IPS-NIHi7 (cell line): ENCODE results near the gene NAV2.
"Not testable (repeated sequence)": the region's sequence is repeated elsewhere in the genome, so short reads cannot be mapped to it uniquely, and the experiment has no call there.

Experiments
- DNase-seq: peaks from one replicate; pipeline ENCODE4 v3.0.0; 2012; ENCODE audit warnings: mixed read lengths; ENCODE audit errors: extremely low spot score

The NAV2 gene

DNA sequence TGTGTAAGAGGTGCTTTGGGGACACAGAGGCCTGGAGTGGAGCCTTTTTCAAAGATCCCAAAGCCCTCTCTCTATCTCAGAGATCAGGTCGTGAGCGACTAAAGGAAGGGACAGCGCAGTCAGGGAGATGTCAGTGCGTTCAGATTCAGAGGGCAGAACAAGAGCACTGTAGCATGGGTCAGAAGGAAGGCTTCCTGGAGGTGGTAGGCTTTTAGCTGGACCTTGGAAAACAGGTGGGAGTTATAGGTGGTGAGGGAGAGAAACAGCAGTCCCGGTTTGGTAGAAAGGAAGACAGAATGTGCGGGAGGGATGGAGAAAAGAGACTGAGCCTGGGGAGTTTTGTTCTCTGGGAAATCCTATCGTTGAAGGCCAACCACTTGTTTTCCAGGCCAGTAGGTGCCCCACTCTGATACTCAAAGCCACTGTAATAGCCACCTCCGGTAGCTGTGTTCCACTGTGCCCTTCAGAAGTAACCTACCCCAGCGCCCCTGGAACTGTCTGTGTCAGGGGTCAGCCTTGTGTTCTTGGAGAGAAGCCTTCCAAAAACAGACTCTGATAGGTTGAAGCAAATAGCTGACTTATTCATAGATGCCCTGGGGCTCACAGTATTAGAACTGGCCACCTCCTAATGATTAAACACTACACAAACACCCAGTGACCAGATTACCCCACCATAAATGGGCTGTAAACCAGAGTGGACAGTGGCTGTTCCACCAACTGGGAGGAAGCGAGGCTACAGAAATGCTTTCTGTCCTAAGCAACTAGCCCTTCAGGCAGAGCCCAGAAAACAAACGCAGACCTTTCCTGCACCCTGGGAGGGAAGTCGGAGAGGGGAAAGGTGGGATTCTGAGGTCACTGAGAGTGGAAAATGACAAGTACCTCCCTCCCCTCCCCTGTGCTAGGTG lies 289.9 kb downstream of the NAV2 start:
- no peak for DNase-seq

DNA sequence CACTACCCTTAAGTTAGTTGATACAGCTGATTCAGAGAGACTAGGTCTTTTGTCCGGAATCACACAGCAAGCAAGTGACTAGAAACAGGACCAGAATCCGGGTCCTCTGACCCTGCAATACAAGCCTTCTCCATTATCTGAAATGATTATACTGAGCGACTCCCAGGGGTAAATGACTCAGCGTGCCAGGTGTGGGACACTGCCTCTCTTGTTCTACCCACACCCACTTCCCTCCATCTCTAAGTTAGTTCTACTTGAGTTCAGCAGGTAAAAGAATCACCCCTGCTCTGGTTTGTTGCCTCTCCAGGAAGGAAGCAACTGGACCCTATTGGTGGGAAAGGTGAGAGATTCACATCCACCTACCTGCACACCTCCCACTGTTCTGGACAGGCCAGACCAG lies 290.7 kb downstream of the NAV2 start:
- DNase-seq: no peak

DNA sequence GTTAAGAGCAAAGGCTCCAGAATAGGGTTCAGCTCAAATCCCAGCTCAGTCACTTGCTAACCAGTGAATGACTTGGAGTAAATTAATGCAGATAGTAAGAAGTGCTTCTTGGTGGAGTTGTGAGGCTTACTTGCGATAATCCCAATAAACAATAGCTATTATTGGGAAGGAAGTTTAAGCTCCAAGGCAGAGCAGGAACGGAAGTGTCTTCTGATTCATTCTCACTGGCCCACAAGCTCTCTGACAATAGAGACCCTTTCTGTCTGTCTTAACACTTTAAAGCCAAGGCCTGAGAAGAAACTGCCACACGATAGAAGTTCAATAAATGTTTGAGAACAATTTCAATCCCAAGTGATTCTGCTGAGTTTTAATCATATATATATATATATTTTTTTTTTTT lies 292.2 kb downstream of the NAV2 start:
- DNase-seq: no peak

DNA sequence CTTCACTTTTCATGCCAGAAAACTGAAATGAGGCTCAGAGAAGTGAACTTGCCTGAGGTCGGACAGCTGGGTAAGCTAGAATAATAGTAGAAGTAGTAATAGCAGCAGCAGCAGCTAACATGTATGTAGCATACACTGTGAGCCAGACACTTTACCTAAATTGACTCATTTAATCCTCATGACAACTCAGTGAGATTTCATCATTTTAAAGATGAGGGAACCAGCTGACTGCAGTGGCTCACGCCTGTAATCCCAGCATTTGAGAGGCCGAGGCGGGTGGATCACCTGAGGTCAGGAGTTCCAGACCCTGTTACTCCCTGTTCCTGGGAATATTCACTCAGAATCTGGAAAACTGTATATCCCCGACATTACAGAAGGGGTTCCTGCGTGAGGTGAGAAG lies 293.1 kb downstream of the NAV2 start:
- DNase-seq: no peak

DNA sequence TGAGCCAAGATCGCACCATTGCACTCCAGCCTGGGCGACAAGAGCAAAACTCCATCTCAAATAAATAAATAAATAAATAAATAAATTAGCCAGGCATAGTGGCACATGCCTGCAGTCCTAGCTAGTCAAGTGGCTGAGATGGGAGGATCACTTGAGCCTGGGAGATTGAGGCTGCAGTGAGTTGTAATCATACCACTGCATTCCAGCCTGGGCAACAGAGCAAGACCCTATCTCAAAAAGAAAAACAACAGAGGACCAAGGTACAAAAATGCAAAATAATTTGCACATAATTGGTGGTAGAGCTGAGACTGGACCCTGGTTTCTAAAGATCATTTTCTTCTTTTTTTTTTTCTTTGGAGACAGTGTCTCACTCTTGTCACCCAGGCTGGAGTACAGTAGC lies 294.0 kb downstream of the NAV2 start:
- not testable (repeated sequence) for DNase-seq

DNA sequence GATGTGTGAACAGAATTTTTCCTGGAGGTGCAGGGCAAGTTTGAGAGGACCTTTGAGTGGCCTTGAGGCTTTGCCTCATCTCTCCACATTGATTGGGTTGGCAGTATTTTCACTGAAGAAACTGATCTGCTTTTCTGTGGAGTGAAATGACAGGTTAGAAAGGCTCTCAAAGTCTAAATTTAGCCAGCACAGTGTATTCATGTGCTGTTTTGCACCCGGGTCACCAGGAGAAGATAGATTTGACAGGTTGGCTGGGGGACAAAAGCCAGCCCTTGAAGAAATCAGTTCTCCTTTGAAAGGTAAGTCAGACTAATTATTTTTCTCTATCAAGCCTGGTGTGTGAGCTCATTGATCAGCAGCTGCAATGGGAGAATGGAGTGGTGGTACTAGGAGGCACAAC lies 294.7 kb downstream of the NAV2 start:
- no peak for DNase-seq

DNA sequence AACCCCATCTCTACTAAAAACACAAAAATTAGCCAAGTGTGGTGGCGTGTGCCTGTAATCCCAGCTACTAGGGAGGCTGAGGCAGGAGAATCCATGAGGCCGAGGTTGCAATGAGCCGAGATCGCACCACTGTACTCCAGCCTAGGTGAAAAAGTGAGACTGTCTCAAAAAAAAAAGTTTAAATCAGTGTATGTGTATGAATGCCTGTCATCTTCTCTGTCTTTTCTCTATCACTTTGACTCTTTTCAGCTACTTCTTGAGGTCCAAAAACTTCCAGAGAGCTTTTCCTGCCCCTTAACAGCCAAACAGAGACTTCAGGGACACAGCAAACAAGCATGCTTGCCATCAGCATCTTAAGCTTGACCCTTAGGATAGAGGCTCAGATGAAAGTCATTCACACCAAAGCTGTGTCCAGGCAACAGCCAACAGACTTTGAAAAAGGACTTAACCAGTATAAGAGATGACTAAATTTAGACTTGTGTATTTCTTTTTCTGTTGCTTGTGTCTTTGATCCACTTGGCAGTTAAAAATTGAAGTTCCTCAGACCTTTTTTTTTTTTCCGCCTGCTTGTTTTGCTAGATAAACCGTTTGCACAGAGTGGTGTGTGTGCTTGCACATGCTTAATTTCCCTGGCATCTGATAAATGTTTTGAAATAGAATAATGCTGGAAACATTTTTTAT lies 295.7 kb downstream of the NAV2 start:
- DNase-seq: no peak

DNA sequence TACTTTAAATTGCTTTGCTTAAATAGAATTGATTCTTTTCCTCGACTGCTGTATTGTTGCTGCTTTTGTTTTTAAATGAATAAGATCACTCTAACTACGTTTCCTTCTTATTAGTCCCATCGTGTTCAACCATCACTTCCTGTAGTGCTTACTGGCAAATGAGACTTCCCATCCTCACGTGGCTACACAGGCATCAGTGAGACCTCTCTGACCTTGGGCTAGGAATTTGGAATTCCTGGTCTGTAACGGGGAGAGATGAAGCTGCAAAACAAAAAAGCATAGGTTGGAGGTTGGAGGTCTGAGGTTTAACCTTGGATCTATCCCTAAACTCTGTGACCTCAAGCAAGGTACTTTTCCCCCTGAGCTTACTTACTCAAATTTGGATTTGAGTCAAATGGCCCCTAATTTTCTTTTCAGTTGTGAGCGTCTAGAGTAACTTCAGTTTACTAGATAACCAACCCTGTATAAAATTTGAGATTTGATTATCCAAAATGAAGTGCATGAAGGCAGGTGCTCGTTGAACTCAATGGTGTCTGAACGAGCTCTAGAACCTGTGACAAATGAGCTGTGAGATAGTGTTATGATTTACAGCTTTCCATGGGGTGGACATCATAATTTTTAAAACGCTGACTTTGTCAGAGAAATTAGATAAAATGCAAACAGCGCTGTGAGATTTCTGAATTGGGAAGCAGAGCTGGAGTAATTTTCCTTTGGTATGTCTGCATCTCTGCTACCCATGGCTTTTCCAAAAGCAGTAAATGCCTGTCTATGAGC lies 296.4 kb downstream of the NAV2 start:
- no peak for DNase-seq

DNA sequence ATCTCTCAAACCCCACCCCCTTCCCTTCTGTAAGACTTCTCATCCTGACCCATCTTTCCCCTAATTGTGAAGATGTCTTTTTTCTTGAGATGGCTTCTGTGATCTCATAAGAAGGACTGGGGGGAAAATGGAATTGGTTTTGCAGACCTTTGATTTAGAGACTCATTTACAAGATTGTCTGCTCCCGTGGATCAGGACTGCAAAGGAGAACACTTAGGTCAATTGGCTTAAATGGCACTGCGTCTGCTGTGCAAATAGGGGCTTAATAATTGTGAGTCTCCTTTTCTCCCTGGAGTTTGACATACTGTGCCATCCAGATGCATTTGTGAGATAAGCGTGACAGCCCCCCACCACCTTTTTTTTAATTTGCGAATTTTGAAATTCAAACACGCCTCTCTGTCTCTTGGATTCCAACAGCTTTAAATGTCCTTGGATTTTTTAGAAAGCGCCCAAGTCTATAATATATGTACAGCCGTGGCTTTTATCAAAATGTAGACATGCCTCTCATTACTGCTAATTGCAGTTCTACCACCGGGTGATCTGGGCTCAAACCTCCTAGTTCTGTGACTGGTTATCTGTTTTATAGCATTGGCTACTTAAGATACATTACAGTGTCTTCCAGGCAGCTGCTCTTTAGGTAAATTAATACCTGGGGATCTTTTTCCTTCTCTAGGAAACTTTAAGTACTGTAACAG lies 297.7 kb downstream of the NAV2 start:
- DNase-seq: no peak

DNA sequence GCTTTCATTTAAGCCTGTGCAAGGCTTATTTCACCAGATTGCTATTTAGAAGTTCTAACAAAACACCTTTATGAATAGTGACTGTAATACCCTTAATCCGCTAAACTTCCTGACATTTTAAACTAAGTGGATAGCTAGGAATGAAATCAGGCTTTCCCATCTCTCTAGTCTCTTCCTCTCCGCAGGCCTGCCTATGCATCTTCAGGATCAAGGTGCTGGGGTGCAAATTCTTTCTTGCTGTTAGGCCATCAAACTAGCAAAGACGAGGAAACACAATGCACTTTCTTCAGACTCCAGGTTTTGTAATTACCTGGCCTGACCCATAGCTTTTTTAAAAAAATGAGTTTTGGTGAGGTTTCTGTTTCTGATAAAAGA lies 298.2 kb downstream of the NAV2 start:
- DNase-seq: no peak

DNA sequence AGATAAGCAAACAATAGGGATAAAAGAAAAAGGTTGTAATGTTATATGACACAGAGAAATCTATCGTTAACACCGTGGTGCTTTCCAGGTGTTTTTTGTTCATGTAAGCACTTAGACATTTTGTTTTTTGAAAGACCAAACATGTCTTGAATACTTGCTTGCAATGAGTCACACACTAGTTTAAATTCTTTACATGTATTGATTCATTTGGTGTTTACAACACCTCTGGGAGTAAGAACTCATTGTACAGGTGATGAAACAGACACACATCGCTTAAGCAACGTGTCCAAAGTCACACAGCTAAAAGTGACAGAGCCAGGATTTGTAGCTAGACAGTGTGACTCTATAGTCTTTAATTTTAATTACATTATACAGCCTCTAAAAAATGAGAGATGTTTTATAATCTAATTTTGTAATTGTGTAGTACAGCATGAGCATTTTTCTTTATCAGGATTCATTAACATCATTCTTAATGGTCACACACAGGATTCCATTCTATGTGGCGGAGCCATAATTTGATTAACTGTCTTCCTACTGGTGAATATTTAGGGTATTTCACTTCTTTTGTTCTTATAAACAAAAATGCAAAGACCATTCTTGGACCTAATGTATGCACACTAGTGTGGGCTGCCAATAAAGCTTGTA lies 298.8 kb downstream of the NAV2 start:
- no peak for DNase-seq

DNA sequence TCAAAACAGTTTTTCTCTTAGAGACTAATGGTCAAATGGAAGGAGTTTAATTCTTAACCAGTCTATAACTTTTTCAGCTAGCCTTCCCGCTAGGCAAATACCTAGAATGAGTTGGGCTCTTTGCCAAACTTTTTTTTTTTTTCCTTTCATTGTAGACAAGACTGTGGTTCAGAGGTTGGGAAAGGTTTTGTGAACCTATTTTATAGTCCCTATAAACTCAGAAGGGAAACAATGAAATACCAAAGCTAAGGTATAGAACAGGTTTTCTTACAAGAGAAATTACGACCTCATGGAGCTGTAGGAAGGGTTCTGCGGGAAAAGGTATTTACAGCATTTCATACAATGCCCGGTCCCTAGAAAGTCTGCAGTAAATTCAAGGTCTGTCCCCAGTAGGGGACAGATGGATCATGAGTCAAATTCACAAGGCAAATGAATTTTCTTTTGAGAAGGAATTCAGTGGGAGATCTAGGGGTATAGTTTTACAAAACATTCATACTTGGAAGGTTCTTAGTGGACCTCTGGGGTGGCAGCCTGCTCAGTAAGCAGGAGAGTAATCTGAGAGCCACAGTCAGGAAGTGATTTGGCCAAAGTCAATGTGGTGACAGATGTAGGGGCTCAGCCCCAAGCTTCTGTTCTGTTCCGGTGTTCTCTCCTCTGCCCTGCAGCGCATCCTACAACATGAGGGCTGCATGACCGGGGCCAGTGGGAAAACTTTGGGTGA lies 300.9 kb downstream of the NAV2 start:
- DNase-seq: no peak

DNA sequence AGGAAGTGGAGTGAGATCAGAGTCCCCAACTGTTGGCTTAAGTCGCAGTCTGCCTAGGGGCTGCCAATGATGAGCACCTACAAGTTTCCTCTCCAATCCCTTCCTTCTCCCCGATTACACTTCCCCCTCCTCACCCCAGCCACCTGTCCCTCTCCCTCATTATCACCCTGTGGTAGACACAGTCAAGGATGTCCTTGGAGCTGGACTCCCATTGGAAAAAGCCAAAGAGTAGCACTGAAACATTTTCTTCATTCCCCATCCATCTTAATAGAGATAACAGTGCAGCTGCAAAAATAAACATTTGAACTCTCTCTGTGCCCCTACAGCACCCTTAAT lies 301.4 kb downstream of the NAV2 start:
- DNase-seq: no peak

DNA sequence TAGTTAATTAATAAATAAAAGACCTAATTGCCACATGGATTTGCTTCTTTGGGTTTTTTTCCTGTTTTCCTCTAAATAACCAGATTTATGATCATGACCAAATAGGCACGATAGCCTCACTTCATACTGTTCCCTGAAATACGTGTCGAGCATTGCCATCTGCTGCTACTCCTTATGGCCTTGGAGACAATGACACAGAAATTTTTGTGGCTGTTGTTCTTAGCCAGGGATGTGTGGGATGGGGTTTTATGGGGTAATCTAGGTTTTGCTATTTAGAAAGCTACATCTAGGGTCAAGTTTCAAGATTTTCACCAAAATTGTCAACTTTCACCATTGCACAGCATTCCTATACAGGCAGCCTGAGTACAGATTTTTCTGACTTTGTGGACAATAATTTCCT lies 302.5 kb downstream of the NAV2 start:
- no peak for DNase-seq

DNA sequence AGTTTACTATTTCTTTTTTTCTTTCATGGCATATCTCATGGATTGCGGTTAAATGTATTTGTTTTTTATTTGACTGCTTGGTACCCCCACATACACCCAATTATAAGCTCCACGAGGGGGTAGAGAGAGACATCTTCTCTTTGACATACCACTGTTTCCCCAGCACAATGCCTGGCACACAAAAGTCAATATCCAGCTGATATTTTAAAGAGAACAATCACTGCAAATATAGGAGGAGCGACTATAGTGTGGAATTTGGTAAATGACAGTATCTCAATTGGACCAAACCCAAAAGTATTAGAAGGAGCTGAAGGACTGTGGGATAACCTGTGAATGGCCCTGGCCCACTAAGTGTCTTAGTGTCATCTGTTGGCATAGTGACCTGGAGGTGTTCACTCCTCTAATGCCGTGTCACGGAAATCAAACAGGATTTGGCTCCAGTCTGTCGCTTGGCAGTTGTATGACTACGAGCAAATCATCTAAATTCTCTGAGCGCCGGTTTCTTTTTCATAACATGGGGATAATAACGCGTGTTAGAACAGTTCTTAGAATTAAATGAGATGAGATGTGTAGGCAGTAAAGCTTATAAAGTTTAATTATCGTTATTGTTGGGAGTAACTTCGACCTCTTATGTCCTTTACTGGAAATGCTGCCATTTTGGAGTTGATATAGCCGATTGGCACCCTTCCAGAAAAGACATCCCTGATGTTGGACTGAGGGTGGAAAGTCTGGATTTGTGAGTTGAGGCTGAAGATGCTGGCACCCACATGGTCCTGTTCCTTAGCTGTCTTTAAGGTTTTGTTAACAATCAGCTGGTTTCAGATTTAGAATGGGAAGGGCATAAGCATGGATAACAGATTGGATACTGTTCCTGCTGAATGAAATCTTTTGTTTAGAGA lies 303.1 kb downstream of the NAV2 start:
- no peak for DNase-seq

DNA sequence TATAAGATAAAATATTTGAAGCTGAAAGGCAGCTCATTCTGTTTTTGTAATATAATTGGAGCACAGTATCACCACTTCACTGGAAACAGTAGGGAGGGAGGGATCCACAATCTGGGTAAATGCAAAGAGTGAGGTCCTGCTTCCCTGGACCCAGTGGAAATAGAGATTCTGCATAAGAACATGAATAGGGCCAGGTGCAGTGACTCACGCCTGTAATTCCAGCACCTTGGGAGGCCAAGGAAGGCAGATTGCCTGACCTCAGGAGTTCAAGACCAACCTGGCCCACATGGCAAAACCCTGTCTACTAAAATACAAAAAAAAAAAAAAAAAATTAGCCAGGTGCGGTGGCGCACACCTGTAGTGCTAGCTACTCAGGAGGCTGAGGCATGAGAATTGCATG lies 303.9 kb downstream of the NAV2 start:
- DNase-seq: no peak

DNA sequence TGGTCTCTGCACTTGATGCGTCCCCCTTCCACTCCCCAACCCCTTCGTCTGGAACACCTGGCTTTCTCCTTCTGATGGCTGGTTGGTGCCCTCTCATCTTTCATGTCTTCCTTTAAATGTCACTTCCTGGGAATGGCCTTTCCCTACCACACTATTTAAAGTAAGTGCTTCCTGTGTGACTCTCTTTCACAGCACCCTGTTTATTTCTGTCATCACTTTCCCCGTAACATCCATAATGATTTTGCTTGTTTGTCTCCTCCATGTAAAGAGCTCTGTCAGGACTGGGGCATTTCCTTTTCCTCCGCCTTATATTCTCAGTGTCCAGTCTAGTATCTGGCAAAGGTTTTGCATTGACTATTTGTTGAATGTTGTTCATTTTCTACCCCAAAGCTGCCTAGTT lies 304.7 kb downstream of the NAV2 start:
- no peak for DNase-seq

DNA sequence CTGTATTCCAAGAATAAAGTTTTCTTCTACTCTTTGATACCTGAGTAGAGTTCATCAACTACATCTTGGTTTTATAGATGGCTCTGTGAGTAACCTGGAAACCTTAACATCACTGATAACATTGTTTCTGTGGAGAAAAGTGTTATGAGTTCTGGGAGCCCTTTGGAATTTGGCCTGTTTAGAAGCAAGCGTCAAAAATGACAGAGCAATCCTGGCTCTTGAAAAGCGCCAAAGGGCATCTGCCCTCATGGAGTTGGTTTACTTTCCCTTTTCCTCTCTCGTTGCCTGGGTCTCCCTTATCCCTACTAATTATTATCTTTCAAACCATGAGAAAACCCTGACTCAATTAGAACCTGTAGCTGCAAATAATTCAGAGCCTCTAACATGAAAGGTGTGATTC lies 307.6 kb downstream of the NAV2 start:
- no peak for DNase-seq

DNA sequence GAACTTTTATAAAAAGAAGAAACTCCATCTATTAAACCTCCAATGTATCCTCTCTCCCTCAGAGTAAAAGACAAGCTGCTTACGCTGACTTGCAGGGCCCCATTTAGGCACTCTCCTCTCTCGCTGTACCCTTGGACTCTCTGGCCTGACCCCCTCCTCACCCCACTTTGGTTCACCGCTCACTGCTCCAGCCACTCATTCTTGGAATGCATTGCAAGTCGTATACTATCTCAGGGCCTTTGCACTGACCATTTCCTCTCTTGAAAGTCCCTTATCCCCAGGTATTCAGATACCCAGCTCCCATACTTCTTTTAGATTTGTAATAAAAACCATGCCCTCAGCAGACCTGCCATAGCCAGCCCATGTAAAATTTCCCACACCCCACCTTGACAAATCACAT lies 308.1 kb downstream of the NAV2 start:
- DNase-seq: no peak

DNA sequence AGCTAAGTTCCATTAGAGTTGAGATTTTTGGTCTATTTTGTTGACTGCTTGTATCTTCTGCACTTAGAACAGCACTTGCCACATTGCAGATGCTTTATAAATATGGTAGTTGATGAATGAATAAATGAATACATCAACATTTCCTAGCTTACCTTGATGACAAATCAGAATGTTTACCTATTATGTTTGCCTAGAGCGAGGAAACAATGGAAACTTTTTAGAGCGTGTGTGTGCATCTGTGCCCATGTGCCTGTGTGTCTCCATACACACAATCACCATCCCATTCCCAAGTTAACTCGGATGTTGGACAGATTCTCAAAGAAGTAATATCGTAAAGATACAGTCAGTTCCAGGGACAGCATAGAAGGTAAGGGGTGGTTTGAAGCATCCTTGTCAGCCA lies 308.6 kb downstream of the NAV2 start:
- no peak for DNase-seq
